SK-N-SH treated with all-trans-retinoic acid at 6 μM for 48 hours (cell line): ENCODE data around the gene VPS37C.

ENCODE experiments used
- PATZ1 ChIP-seq: fragments of 250-450 bp; sonication (Bioruptor Pico); IDR thresholded peaks from 2 replicates; pipeline ENCODE4 v1.8.0; 2020; ENCODE audit warnings: mild to moderate bottlenecking, moderate library complexity, borderline replicate concordance
- POU6F1 ChIP-seq: fragments of 250-450 bp; sonication (Bioruptor Pico); IDR thresholded peaks from 2 replicates; pipeline ENCODE4 v1.8.0; 2021; ENCODE audit warnings: low read depth, mild to moderate bottlenecking, moderate library complexity, borderline replicate concordance
- TOX ChIP-seq: fragments of 250-450 bp; sonication (Bioruptor Pico); IDR thresholded peaks from 2 replicates; pipeline ENCODE4 v1.8.0; 2021; ENCODE audit warnings: mild to moderate bottlenecking, moderate library complexity, borderline replicate concordance
- ZFP3 ChIP-seq: fragments of 250-450 bp; sonication (Bioruptor Pico); IDR thresholded peaks from 2 replicates; pipeline ENCODE4 v1.5.0; 2020; ENCODE audit warnings: mild to moderate bottlenecking, moderate library complexity
- ZFP30 ChIP-seq: fragments of 450-650 bp; formaldehyde crosslinking; IDR thresholded peaks from 2 replicates; pipeline ENCODE4 v1.5.0; 2022; ENCODE audit warnings: mild to moderate bottlenecking, moderate library complexity

GRCh38 chr11:61150706-61151544, 10.3 kb downstream of the VPS37C start:
- TF ChIP-seq TOX (CRISPR knock-in tag) (no peak), PATZ1 (CRISPR knock-in tag) (no peak), POU6F1 (no peak), ZFP3 (CRISPR knock-in tag) (no peak), ZFP30 (CRISPR knock-in tag) (no peak)
